ENCODE measurements around the gene AUTS2.

DNA sequence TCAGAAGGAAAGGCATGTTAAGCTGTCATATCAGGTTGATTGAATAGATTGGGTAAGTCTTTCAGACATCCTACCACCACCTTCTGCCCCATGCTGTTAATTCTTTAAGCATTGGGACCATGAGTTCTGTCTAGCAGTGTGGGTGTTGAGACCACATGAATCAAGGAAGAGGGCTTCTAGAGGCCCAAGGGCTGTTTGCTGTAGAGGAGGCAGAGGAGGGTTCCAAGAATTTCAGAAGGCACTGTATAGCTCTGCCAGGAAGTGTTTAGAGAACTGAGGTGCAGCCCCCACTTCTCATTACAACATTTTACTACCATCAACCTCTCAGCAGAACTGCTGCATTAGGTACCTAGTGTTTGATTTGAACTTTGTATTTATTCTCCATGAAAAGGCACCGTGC lies 720.2 kb downstream of the AUTS2 start:
- TF ChIP-seq, protein P1, sequence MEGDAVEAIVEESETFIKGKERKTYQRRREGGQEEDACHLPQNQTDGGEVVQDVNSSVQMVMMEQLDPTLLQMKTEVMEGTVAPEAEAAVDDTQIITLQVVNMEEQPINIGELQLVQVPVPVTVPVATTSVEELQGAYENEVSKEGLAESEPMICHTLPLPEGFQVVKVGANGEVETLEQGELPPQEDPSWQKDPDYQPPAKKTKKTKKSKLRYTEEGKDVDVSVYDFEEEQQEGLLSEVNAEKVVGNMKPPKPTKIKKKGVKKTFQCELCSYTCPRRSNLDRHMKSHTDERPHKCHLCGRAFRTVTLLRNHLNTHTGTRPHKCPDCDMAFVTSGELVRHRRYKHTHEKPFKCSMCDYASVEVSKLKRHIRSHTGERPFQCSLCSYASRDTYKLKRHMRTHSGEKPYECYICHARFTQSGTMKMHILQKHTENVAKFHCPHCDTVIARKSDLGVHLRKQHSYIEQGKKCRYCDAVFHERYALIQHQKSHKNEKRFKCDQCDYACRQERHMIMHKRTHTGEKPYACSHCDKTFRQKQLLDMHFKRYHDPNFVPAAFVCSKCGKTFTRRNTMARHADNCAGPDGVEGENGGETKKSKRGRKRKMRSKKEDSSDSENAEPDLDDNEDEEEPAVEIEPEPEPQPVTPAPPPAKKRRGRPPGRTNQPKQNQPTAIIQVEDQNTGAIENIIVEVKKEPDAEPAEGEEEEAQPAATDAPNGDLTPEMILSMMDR (IDR thresholded peaks at IDR 0.05) = no peak
- no peak for TF ChIP-seq POLR2A (IDR thresholded peaks at IDR 0.05)
